T-helper 2 cell (primary cell): ENCODE data around the gene TRA2B.
A peak's percentile ranks its signal among the peaks of the same experiment; 100 is the strongest.

Experiments
- DNase-seq, 5 experiments: peaks; one replicate each; pipeline versions ENCODE4 v3.0.0 to v3.0.0-alpha.2; 2012 to 2022

TRA2B gene

GRCh38 chr3:185950728-185951127, 12.9 kb upstream of the TRA2B start:
- no peak for DNase-seq

- DNase-seq, result no peak
These were observed 11.7 kb upstream of the TRA2B start for GRCh38 chr3:185949515-185949914.

DNA sequence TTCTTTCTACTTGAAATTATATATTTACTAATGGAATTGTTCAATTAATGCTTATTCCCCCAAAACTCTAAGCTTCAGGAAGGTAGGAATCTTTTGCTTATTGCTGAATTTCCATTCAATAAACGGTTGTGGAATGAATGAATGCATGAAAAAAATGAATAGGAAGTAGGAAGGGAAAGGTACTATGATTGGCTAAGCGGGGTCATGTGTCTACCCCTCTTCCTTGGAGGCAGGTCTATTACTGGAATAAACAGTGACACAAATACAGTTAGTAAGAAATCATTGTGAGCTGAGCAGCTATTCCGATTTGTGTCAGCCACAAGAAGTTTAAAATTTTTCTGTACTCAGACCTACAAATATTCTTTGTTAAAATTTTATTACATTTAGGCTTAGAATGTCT, 10.5 kb upstream of the TRA2B start:
- DNase-seq, result no peak

DNA sequence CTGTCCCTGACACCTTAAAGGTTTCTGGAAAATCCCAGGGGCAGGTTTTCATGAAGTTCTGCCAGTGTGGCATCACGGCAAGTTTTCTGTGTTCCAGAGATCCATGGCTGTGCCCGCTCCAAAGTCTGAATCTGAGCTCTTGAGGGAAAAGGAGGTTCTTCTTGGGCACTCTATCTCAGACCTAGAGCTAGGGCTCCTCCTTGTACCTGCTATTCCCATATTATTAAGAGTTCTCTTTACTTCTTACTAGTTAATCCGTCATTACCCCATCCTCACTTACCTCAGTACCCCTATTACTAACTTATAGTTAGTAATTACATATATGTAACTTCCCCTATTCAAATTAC, 5.9 kb upstream of the TRA2B start:
- DNase-seq, result no peak

DNA sequence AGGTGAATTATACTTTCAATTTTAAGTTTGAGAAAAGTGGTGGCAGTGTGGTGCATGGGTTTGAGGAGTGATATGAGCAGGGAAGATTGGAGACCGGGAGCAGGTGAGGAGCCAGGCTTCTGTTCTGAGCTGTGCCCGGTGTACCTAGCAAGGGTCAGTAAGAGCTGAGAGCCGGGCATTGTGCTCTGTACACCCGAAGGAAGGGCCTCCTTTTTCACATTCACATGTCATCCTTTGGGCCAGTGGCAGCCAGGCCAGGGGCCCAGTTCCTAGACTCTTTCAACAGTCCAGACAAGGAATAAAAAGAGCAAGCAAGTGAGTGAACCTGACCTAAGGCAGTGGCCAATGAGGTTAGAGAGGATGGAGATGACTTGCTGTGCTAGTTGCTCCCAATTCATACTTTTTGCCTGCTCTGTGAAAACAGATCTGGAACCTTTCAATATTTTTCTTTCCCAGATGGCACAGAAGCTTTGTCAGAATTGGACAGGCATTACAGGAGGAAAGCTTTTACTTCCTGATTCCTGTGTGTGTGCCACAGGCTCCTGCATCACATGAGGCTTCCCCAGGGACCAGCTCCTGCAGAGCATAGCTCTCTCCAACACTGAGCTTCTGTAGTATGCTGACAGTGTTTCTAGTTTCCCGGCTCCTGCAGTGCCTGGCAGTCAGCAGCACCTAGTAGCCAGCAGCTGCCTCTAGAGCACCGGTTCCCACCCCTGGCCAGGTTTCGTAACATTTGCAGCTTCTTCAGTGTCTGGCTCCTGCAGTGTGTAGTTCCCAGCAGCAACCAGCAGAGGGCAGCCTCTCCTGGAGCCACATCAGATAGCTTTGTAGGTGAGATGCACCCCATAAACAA, 5.3 kb upstream of the TRA2B start:
- DNase-seq, result peak; percentile 60 to 86 (median 72)

- DNase-seq, result no peak
These were observed 4.6 kb upstream of the TRA2B start for GRCh38 chr3:185942396-185942795.

DNA sequence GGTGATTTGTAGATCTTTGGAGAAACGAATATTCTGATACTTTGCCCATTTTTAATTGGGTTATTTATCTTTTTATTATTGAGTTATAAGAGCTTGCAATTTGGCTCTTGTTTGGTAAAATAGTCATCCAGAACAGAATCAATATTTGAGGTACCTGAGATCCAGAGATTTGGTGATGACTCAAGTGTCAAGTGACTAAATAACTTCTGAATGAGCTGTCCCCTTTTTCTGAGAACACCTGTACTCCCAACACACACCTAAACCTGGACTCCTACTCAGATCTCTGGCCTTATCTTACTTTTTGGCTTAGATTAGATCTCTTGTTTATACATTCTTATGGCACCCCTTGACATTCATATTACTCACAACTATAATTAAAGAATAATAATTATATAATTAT, 3.1 kb upstream of the TRA2B start:
- no peak for DNase-seq

- no peak for DNase-seq
These were observed 1.9 kb upstream of the TRA2B start for GRCh38 chr3:185939721-185940120.

DNA sequence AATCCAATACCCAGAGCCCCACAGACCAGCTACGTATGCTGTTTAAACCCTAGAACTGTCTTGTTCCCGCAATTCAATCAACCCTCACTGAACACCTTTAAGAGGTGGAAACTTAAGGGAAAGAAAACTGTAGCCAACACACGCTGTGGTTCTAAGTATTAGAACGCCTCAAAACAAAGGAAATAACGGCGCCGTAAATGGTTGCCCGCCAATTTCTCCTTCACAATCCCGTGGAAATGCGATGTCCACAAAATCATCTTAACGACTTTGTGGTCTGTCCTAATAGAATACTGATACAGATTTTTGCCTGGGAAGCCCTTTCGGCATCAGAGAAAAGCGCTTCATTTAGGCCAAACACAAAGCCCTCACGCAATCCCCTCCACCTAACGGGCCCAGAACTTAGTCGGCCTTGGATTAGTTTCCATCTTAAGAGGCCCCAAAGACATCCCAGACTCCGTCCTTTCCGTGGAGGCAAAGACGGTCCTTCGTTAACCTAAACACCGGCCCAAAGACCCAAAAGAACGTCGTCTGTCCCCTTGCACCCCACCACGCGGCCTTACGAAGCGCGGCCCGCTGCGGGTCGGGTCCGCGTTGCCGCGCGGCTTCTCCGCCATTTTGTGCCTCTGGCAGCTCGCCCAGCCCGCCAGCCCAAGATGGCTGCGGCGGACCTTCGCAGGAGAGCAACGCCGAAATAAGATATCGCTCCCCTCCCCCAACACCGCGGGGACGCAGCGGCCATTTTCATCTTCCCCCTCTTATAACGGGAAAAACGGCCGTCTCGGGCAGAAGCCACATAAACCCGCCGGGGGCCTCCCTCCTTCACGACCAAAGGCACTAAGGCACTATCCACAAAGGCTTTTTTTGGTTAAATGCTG, 763 bp downstream of the TRA2B start:
- DNase-seq, result peak; percentile 67 to 93 (median 80)

DNA sequence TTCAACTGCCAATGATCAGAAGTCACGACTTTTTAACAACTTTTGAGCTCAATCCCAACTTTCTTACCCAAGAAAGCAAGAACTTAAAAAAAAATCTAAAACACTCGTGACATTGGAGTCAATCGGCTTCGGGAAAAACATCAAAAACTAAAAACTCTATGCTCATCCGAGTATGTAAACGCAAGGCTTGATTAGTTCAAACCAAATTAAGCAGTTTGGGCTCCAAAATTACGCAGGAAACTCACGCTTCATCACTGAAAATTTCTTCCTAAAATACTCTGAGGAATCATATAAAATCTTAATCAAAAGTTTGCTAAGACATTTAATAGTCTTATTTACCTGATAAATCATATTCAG, 1.6 kb downstream of the TRA2B start:
- DNase-seq, result no peak

DNA sequence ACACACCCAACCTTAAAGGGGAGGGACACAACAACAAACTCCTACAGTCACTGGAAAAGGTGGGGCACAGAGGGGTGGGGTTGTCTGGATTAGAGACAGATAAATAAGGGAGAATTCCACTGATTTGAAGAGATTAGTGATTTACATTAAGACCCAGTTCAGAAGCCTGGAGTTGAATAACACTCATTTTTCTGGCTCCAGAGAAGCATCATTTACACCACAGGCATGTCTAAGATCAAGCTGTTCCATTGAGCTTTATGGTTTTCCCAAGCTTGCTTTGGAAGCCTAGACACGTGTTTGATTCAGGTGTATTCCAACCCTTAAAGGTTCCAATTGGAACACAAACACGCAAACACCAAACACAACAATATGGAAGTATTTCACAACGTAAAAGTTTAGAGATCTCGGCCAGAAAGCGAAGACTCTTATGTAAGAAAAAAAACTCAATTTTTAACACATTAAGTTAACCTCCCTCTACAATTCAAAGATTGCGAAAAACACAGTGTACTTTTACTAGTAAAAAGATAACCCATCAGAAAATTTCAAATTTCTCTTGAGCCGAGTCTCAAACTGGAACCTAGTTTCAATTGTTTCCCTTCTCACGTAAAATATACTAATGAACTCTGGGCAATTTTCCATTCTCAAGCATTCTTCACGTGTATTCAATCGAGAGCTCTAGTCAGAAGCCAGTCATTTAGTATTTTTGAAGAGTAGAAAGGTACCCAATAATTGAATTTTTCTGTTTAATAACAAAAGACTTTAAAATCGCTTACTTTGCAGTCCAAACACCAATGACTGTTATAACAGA, 2.1 kb downstream of the TRA2B start:
- no peak for DNase-seq

DNA sequence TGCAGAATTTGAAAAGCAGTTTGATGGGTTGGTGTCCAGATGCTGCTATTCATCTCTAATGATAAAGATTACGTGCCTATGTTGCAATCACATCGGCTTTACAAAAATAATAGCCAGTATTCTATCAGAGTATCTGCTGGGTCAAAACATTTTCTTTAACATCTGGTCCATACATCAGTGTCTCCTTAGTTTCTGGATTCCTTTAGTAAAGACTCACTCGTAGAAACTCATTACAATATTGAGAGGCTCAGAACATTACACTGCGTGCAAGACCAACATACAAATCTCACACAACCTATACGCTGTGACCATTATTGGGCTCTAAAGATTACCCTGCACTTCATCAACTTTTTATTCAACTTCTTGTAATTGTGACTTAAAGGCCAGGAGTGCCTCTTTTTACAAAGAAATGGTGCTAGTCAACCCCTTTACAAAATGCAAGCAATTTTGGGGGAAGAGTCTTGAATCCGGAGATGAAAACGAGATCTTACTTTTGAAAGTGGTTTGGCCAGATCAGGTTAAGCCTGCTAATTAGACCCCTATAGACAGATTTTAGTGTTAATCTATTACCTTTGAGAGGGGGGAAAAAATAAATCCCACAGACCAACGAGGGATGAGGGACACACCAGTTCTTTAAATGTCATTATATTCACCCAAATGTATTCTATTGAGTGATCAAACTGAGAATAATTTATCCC, 2.9 kb downstream of the TRA2B start:
- DNase-seq, result no peak

GRCh38 chr3:185934174-185934557, 3.6 kb downstream of the TRA2B start:
- DNase-seq, result no peak

GRCh38 chr3:185933374-185934173, 4.2 kb downstream of the TRA2B start:
- DNase-seq, result no peak

- DNase-seq, result no peak
These were observed 5.8 kb downstream of the TRA2B start for GRCh38 chr3:185931777-185932612.

- no peak for DNase-seq
These were observed 7.3 kb downstream of the TRA2B start for GRCh38 chr3:185930393-185931107.

GRCh38 chr3:185929192-185930151, 8.3 kb downstream of the TRA2B start:
- no peak for DNase-seq

DNA sequence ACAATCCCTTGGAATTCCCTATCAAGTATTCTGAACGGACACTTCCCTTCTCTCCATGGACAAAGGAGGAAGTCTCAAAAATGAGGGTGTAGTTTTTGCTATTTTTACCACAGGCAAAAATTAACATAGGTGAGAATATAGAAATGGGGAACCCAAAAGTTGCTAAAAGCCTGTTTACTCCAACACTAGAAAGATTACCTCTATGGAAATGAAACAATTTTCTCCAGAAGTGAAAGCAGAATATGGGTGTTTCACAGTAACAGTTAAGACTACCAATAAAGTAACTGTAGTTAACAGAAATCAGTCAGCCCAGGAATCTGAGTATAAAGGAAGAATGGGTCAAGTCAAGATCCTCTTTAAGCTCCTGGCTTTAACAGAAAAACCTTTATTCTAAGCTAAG, 9.3 kb downstream of the TRA2B start:
- DNase-seq, result no peak
